Measurements from ENCODE around the gene ANG. TPM values are rescaled to one million over a fixed set of nuclear protein-coding genes. Genes with fewer than 3 reads are reported as not detected.
"Not testable (repeated sequence)": the region's sequence is repeated elsewhere in the genome, so short reads cannot be mapped to it uniquely, and the experiment has no call there.

The ANG gene
- total and polyA plus RNA-seq, 2 experiments from 2014 or later, result 0.83 to 2.7 TPM

DNA sequence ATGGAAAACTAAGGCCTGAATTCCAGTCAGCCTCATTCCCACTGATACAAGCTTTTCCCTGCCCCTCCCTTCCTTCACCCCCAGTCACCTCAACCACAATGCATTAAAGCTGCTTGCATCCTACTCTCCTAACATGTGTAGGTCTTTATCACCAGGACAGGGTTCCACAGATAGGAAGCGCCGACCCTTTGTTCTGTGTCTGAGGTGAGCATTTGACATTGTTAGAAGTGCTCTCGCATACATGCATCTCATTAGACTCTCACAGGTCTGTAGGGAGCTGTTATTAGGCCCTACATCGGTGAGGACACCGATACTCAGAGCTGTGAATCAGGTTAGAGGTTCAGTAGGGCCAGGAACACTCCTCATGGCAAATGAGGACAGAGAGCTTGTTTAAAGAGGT lies 43.9 kb downstream of the ANG start:
- TF ChIP-seq, protein P1, sequence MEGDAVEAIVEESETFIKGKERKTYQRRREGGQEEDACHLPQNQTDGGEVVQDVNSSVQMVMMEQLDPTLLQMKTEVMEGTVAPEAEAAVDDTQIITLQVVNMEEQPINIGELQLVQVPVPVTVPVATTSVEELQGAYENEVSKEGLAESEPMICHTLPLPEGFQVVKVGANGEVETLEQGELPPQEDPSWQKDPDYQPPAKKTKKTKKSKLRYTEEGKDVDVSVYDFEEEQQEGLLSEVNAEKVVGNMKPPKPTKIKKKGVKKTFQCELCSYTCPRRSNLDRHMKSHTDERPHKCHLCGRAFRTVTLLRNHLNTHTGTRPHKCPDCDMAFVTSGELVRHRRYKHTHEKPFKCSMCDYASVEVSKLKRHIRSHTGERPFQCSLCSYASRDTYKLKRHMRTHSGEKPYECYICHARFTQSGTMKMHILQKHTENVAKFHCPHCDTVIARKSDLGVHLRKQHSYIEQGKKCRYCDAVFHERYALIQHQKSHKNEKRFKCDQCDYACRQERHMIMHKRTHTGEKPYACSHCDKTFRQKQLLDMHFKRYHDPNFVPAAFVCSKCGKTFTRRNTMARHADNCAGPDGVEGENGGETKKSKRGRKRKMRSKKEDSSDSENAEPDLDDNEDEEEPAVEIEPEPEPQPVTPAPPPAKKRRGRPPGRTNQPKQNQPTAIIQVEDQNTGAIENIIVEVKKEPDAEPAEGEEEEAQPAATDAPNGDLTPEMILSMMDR (IDR thresholded peaks at IDR 0.05; ENCODE audit: low read depth, low read length), result no peak
- no peak for DNase-seq (ENCODE audit: low read depth in 1 of 2, low spot score in 1 of 2)

DNA sequence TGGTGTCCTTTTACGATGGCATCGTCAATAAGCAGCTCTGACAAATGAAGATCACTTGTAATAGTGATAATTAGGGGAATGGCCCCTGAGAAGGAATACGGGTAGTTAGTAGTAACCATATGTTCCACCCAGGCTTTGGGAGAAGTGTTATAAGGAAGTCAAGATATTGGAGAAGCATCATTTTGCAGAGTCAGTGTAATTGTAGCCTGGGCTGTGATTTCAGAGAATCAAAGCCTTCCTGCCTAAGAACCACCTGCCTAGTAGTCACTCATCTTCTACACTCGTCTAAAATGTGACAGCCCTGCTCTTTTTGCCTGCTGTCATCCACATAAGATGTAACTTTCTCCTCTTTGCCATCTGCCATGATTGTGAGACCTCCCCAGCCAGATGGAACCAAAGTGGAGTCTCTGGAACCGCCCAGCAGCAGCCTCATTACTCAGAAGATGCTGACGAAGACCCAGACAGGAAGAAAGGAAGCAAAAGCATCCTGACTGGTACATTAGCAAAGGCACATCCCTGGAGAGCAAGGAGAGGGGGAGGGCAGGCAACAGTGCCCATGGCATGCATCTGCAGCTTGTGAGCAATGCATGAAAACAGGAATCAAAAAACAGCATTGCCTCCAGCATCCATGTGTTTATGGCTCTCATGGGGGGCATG lies 44.5 kb downstream of the ANG start:
- Histone ChIP-seq H3K9me3 (ENCODE audit: low read depth) (no peaks in the 10 kb centered on the region), H3K27ac (no peak overlapping the region), H3K4me1 (ENCODE audit: low read depth) (peaks cover 3% of the 10 kb centered on the region), H3K27me3 (no peaks in the 10 kb centered on the region), H3K4me3 (no peak overlapping the region), H3K36me3 (no peaks in the 10 kb centered on the region)
- TF ChIP-seq, protein P1 (IDR thresholded peaks at IDR 0.05; ENCODE audit: low read depth, low read length), result no peak
- DNase-seq (ENCODE audit: low read depth in 1 of 2, low spot score in 1 of 2), result no peak

More for the DNA sequence above, 43.9 kb downstream of the ANG start:
- Histone ChIP-seq H3K9me3 (ENCODE audit: low read depth) (no peaks in the 10 kb centered on the region), H3K27ac (no peak overlapping the region), H3K36me3 (no peaks in the 10 kb centered on the region), H3K4me1 (ENCODE audit: low read depth) (peaks cover 3% of the 10 kb centered on the region), H3K27me3 (no peaks in the 10 kb centered on the region), H3K4me3 (no peak overlapping the region)

DNA sequence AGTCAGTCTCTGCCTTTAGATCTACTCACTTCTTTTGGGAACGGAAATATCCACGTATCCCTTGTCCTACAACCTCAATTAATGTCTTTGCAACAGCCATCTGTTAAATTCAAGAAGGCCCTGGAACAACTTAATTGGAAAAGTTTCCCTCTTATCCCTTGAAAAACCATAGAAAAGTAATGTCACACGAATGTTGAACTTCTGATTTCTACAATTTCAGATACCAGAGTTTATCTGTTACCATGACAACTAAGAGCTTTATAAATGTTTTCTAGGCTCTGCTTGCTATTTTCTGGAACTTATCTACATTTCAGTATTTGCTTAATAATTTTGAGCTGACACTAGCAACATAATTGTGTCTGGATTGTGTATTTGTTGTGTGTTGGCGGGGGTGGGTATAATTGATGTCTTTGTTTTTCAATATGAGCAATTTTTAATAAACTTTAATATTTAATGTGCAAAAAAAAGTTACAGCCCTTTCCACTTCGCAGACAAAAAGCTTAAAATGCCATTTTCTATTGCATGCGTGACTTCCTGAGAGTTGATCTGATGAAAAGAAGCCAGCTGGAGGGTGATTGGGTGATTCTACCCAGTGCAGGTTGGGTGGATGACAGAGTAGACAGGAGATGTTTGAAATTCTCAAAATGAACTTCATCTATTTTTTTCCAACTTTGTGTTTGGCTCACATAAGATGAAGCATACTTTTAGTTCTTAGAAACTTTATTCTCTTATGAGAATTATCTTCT lies 45.3 kb downstream of the ANG start:
- TF ChIP-seq, protein P1 (IDR thresholded peaks at IDR 0.05; ENCODE audit: low read depth, low read length), result no peak
- Histone ChIP-seq H3K4me1 (ENCODE audit: low read depth) (peaks cover 3% of the 10 kb centered on the region), H3K36me3 (no peaks in the 10 kb centered on the region), H3K27me3 (no peaks in the 10 kb centered on the region), H3K27ac (no peak overlapping the region), H3K4me3 (no peak overlapping the region), H3K9me3 (ENCODE audit: low read depth) (no peaks in the 10 kb centered on the region)
- no peak for DNase-seq (ENCODE audit: low read depth in 1 of 2, low spot score in 1 of 2)

DNA sequence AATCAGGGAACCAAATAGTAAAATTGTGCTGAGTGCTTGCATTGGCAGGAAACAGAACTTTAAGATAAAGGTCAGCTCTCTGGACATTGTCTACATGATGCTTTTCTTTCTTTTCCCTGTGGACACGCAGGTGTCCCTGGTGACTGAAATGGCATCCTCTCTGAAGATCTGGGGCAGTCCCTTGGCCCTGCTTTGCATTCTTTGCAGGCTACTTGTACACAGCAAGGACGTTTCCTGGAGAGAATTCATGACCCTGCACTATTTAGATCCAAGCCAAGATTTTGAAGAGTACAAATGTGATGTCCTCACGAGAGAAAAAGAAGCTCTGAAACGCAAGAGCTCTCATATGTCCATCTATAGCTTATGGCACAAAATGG lies 45.9 kb downstream of the ANG start:
- Histone ChIP-seq H3K36me3 (no peaks in the 10 kb centered on the region), H3K4me1 (ENCODE audit: low read depth) (peaks cover 3% of the 10 kb centered on the region), H3K27me3 (no peaks in the 10 kb centered on the region), H3K4me3 (no peak overlapping the region), H3K9me3 (ENCODE audit: low read depth) (no peaks in the 10 kb centered on the region), H3K27ac (no peak overlapping the region)
- TF ChIP-seq, protein P1 (IDR thresholded peaks at IDR 0.05; ENCODE audit: low read depth, low read length), result no peak
- no peak for DNase-seq (ENCODE audit: low read depth in 1 of 2, low spot score in 1 of 2)

DNA sequence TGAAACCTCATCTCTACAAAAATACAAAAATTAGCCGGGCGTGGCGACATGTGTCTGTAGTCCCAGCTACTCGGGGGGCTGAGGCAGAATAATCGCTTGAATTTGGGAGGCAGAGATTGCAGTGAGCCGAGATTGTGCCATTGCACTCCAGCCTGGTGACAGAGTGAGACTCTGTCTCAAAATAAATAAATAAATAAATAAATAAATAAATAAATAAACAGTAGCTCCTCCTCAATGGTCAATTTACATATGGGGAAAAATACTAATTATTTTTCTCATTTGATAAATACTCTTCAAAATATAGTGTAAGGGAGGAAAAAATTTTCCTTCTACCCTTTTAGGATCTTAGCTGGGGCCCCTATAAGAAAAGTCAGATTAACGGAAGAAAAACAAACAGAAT lies 49.7 kb downstream of the ANG start:
- H3K4me3 ChIP-seq; DNase-seq (ENCODE audit: low read depth in 1 of 2, low spot score in 1 of 2); H3K4me1 ChIP-seq (ENCODE audit: low read depth); H3K27ac ChIP-seq; H3K9me3 ChIP-seq (ENCODE audit: low read depth); H3K27me3 ChIP-seq; H3K36me3 ChIP-seq: not testable (repeated sequence)

DNA sequence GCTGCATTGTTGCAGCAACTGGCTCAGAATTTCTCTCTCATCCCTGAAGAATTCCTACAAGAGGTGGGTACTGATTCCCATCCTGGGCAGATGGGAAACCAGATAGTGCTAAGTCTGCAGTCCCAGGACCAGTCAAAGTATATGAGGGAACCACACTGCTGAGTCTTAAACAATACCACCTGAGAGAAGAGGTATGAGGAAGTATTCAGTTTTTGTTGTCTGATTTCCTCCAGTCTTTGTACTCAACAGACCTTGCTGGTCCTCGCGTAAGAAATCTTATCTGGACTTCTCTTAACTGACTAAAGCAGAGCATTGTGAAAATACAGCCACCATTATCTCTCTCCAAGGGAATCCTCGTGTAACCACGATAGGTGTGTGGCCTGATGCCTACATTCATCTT lies 53.6 kb downstream of the ANG start:
- no peaks in the 10 kb centered on the region for H3K4me1 ChIP-seq (ENCODE audit: low read depth)
- no peaks in the 10 kb centered on the region for H3K36me3 ChIP-seq
- no peak overlapping the region for H3K27ac ChIP-seq
- TF ChIP-seq, protein P1 (IDR thresholded peaks at IDR 0.05; ENCODE audit: low read depth, low read length), result no peak
- H3K27me3 ChIP-seq, result no peaks in the 10 kb centered on the region
- no peak for DNase-seq (ENCODE audit: low read depth in 1 of 2, low spot score in 1 of 2)
- H3K9me3 ChIP-seq (ENCODE audit: low read depth), result no peaks in the 10 kb centered on the region
- H3K4me3 ChIP-seq, result no peak overlapping the region

All from cardiac muscle cell (in vitro differentiated cells and primary cell).